Epithelial cell of proximal tubule (primary cell): Measurements from ENCODE around the gene FARS2. TPM values are rescaled to one million over a fixed set of nuclear protein-coding genes. Genes with fewer than 3 reads are reported as not detected.

Experiments
- DNase-seq: peaks from one replicate; pipeline ENCODE4 v3.0.0-alpha.2; 2011; ENCODE audit warnings: low read depth
- H3K4me3 ChIP-seq: 2 replicates; pipeline ENCODE4 v1.5.1; 2011; ENCODE audit warnings: low read depth, mild to moderate bottlenecking, low read length
- CTCF ChIP-seq: conservative IDR thresholded peaks from 2 replicates; pipeline ENCODE4 v1.5.1; 2012; ENCODE audit warnings: low read depth, mild to moderate bottlenecking, low read length
- total RNA-seq: library from RNA; depleted of rRNA; stranded (reverse); fragments of >200 nt; gene quantifications from 2 replicates; pipeline ENCODE4 v1.2.3, GENCODE V29; 2015

Gene FARS2
- total RNA-seq, 1 donor from 2014 or later: 7.7 TPM

GRCh38 chr6:5660772-5661171 lies 399.5 kb downstream of the FARS2 start:
- no peak for DNase-seq
- no peak for TF ChIP-seq CTCF

GRCh38 chr6:5662797-5663196 lies 401.5 kb downstream of the FARS2 start:
- H3K4me3 ChIP-seq: no peak overlapping the region
- DNase-seq: no peak
- no peak for TF ChIP-seq CTCF

More at GRCh38 chr6:5660772-5661171, 399.5 kb downstream of the FARS2 start:
- H3K4me3 ChIP-seq: no peak overlapping the region

GRCh38 chr6:5663259-5663658 lies 401.9 kb downstream of the FARS2 start:
- no peak for DNase-seq
- no peak overlapping the region for H3K4me3 ChIP-seq
- no peak for TF ChIP-seq CTCF

- no peak for DNase-seq
- no peak overlapping the region for H3K4me3 ChIP-seq
- TF ChIP-seq CTCF: no peak
Observed at GRCh38 chr6:5663739-5664138, 402.4 kb downstream of the FARS2 start.

- no peak for TF ChIP-seq CTCF
- DNase-seq: no peak
- no peak overlapping the region for H3K4me3 ChIP-seq
Observed at GRCh38 chr6:5664149-5664548, 402.8 kb downstream of the FARS2 start.

- no peak overlapping the region for H3K4me3 ChIP-seq
- DNase-seq: no peak
- no peak for TF ChIP-seq CTCF
Observed at GRCh38 chr6:5665173-5665572, 403.9 kb downstream of the FARS2 start.

- no peak overlapping the region for H3K4me3 ChIP-seq
- TF ChIP-seq CTCF: no peak
- DNase-seq: no peak
Observed at GRCh38 chr6:5665667-5666066, 404.4 kb downstream of the FARS2 start.
